ENCODE measurements around the gene SETDB2.

SETDB2 gene

GRCh38 chr13:49476529-49476928 is 32.5 kb downstream of the SETDB2 start:
- no peak for DNase-seq

GRCh38 chr13:49481788-49482187 is 37.7 kb downstream of the SETDB2 start:
- no peak for DNase-seq

GRCh38 chr13:49488563-49488962 is 44.5 kb downstream of the SETDB2 start:
- no peak for DNase-seq

GRCh38 chr13:49494645-49495044 is 50.6 kb downstream of the SETDB2 start:
- peak; percentile 33 for DNase-seq

- peak; percentile 95 for DNase-seq
These were observed 52.0 kb downstream of the SETDB2 start, which contains the start of gene PHF11 for GRCh38 chr13:49495783-49496762. Gene PHF11 (plus strand): TSS chr13:49495953. CDS start chr13:49496002, 49 bp downstream.

GRCh38 chr13:49496837-49497236 is 52.8 kb downstream of the SETDB2 start:
- DNase-seq, result peak; percentile 17

GRCh38 chr13:49497272-49497671 is 53.2 kb downstream of the SETDB2 start:
- no peak for DNase-seq

- DNase-seq, result no peak
These were observed 54.1 kb downstream of the SETDB2 start for GRCh38 chr13:49498206-49498605.

- peak; percentile 80 for DNase-seq
These were observed 56.0 kb downstream of the SETDB2 start for GRCh38 chr13:49499889-49500660.

GRCh38 chr13:49502954-49503353 is 58.9 kb downstream of the SETDB2 start:
- DNase-seq, result peak; percentile 14

GRCh38 chr13:49503951-49504350 is 59.9 kb downstream of the SETDB2 start:
- DNase-seq, result no peak

GRCh38 chr13:49512578-49512977 is 68.5 kb downstream of the SETDB2 start:
- no peak for DNase-seq

GRCh38 chr13:49516467-49516866 is 72.4 kb downstream of the SETDB2 start:
- DNase-seq, result no peak

GRCh38 chr13:49517461-49517860 is 73.4 kb downstream of the SETDB2 start:
- DNase-seq, result no peak

GRCh38 chr13:49521224-49521623 is 77.2 kb downstream of the SETDB2 start:
- DNase-seq, result no peak

GRCh38 chr13:49524740-49525501 is 80.8 kb downstream of the SETDB2 start:
- no peak for DNase-seq

GRCh38 chr13:49527123-49527522 is 83.0 kb downstream of the SETDB2 start:
- no peak for DNase-seq

GRCh38 chr13:49528161-49528560 is 84.1 kb downstream of the SETDB2 start:
- peak; percentile 41 for DNase-seq

GRCh38 chr13:49530457-49530856 is 86.4 kb downstream of the SETDB2 start:
- DNase-seq, result peak; percentile 78

- DNase-seq, result no peak
These were observed 88.5 kb downstream of the SETDB2 start for GRCh38 chr13:49532593-49532992.

- no peak for DNase-seq
These were observed 88.9 kb downstream of the SETDB2 start for GRCh38 chr13:49533011-49533410.

GRCh38 chr13:49533591-49534269 is 89.7 kb downstream of the SETDB2 start:
- DNase-seq, result peak; percentile 68

All from suppressor macrophage treated with lipopolysaccharide for 4 hours (primary cell).